GM12801 (cell line): ENCODE data around the gene ZNF555.

Experiments used
- CTCF ChIP-seq: IDR thresholded peaks from one replicate; pipeline ENCODE4 v1.5.1; 2011; ENCODE audit warnings: control low read depth; ENCODE audit not compliant: insufficient read length; ENCODE audit errors: extremely low read depth

ZNF555 gene

GRCh38 chr19:2840794-2841791, at the start of gene ZNF555:
Gene ZNF555 (plus strand): TSS chr19:2841475. CDS start chr19:2841573, 98 bp downstream.
- TF ChIP-seq CTCF, result no peak

- no peak for TF ChIP-seq CTCF
These were observed 49.4 kb upstream of the ZNF555 start for GRCh38 chr19:2791876-2792275.

GRCh38 chr19:2793126-2793525, 48.1 kb upstream of the ZNF555 start:
- TF ChIP-seq CTCF, result no peak

- no peak for TF ChIP-seq CTCF
These were observed 47.7 kb upstream of the ZNF555 start for GRCh38 chr19:2793577-2793976.

GRCh38 chr19:2795827-2796658, 45.2 kb upstream of the ZNF555 start:
- no peak for TF ChIP-seq CTCF

GRCh38 chr19:2796659-2797266, 44.5 kb upstream of the ZNF555 start:
- TF ChIP-seq CTCF, result no peak

GRCh38 chr19:2797280-2797679, 44.0 kb upstream of the ZNF555 start:
- TF ChIP-seq CTCF, result no peak
